ENCODE results near the gene NPPC. TPM values are rescaled to one million over a fixed set of nuclear protein-coding genes. Genes with fewer than 3 reads are reported as not detected.

NPPC gene
- total RNA-seq, 1 experiment from 2014 or later, result not detected

- H3K4me1 Mint-ChIP-seq (ENCODE audit: low read depth, unreplicated experiment), result peaks cover 12% of the 10 kb centered on the region
- no peak for TF ChIP-seq CTCF (IDR thresholded peaks at IDR 0.05; ENCODE audit: unreplicated experiment)
- no peak overlapping the region for H3K27ac Mint-ChIP-seq (ENCODE audit: unreplicated experiment)
- BruUV-seq (replicated peaks), result no TSS peak
- no peak overlapping the region for H3K4me3 Mint-ChIP-seq (ENCODE audit: low read depth, unreplicated experiment)
- H3K27me3 Mint-ChIP-seq (ENCODE audit: unreplicated experiment), result peaks cover 91% of the 10 kb centered on the region
- DNase-seq, result no peak
- H3K36me3 Mint-ChIP-seq (ENCODE audit: insufficient read depth, unreplicated experiment), result no peaks in the 10 kb centered on the region
- intact Hi-C loops (cut with micrococcal nuclease; ENCODE audit: unreplicated experiment), result no loop called here
- CTCF ChIA-PET, result no interaction called here
- H3K9me3 Mint-ChIP-seq (ENCODE audit: low read depth, unreplicated experiment), result no peaks in the 10 kb centered on the region
Observed at GRCh38 chr2:231920366-231920765, 5.8 kb downstream of the NPPC start.

- BruUV-seq (replicated peaks), result no TSS peak
- H3K27me3 Mint-ChIP-seq (ENCODE audit: unreplicated experiment), result peaks cover 91% of the 10 kb centered on the region
- H3K9me3 Mint-ChIP-seq (ENCODE audit: low read depth, unreplicated experiment), result no peaks in the 10 kb centered on the region
- no peaks in the 10 kb centered on the region for H3K36me3 Mint-ChIP-seq (ENCODE audit: insufficient read depth, unreplicated experiment)
- no peak for TF ChIP-seq CTCF (IDR thresholded peaks at IDR 0.05; ENCODE audit: unreplicated experiment)
- H3K4me3 Mint-ChIP-seq (ENCODE audit: low read depth, unreplicated experiment), result no peak overlapping the region
- peaks cover 6% of the 10 kb centered on the region for H3K4me1 Mint-ChIP-seq (ENCODE audit: low read depth, unreplicated experiment)
- no peak overlapping the region for H3K27ac Mint-ChIP-seq (ENCODE audit: unreplicated experiment)
- DNase-seq, result no peak
- intact Hi-C loops (cut with micrococcal nuclease; ENCODE audit: unreplicated experiment), result no loop called here
- CTCF ChIA-PET, result no interaction called here
Observed at GRCh38 chr2:231919341-231920035, 6.7 kb downstream of the NPPC start.

- no peaks in the 10 kb centered on the region for H3K9me3 Mint-ChIP-seq (ENCODE audit: low read depth, unreplicated experiment)
- no peak overlapping the region for H3K4me3 Mint-ChIP-seq (ENCODE audit: low read depth, unreplicated experiment)
- H3K27ac Mint-ChIP-seq (ENCODE audit: unreplicated experiment), result no peak overlapping the region
- H3K4me1 Mint-ChIP-seq (ENCODE audit: low read depth, unreplicated experiment), result no peaks in the 10 kb centered on the region
- no TSS peak for BruUV-seq (replicated peaks)
- DNase-seq, result no peak
- TF ChIP-seq CTCF (IDR thresholded peaks at IDR 0.05; ENCODE audit: unreplicated experiment), result no peak
- no peaks in the 10 kb centered on the region for H3K36me3 Mint-ChIP-seq (ENCODE audit: insufficient read depth, unreplicated experiment)
- intact Hi-C loops (cut with micrococcal nuclease; ENCODE audit: unreplicated experiment), result no loop called here
- peaks cover 91% of the 10 kb centered on the region for H3K27me3 Mint-ChIP-seq (ENCODE audit: unreplicated experiment)
- CTCF ChIA-PET, result no interaction called here
Observed at GRCh38 chr2:231918501-231919330, 7.5 kb downstream of the NPPC start.

GRCh38 chr2:231917280-231918066, 8.7 kb downstream of the NPPC start:
- Mint-ChIP-seq H3K4me3 (ENCODE audit: low read depth, unreplicated experiment) (no peak overlapping the region), H3K27me3 (ENCODE audit: unreplicated experiment) (peaks cover 91% of the 10 kb centered on the region), H3K9me3 (ENCODE audit: low read depth, unreplicated experiment) (no peaks in the 10 kb centered on the region), H3K36me3 (ENCODE audit: insufficient read depth, unreplicated experiment) (no peaks in the 10 kb centered on the region), H3K27ac (ENCODE audit: unreplicated experiment) (no peak overlapping the region), H3K4me1 (ENCODE audit: low read depth, unreplicated experiment) (no peaks in the 10 kb centered on the region)
- DNase-seq, result no peak
- CTCF ChIA-PET, result interaction anchor here (0.6 to 1.7 kb wide), 5 partner anchors 16 to 603 kb away, joined by 3 to 7 read pairs (median 3); no protein-coding TSS in a partner anchor
- intact Hi-C loops (cut with micrococcal nuclease; ENCODE audit: unreplicated experiment), result no loop called here
- no peak for TF ChIP-seq CTCF (IDR thresholded peaks at IDR 0.05; ENCODE audit: unreplicated experiment)
- no TSS peak for BruUV-seq (replicated peaks)

Measured in Calu3 (cell line).